OCI-LY3 (cell line): ENCODE measurements around the gene MMP2.

Source experiments
- H2AFZ ChIP-seq: fragments of 200-600, 300-600 bp; shearing (Covaris generic); 2 replicates; pipeline ENCODE4 v1.6.0; 2014; ENCODE audit warnings: antibody characterized with exemption, low read depth, low read length
- H3K27ac ChIP-seq: fragments of 200-600, 300-600 bp; sonication (generic); 2 replicates; pipeline ENCODE4 v1.5.1; 2014; ENCODE audit warnings: mild to moderate bottlenecking, low read length, moderate library complexity, mixed read lengths
- H3K27me3 ChIP-seq: fragments of 200-600, 300-600 bp; sonication (generic); 2 replicates; pipeline ENCODE4 v1.6.1; 2014; ENCODE audit warnings: low read depth, low read length, mixed read lengths
- H3K36me3 ChIP-seq: fragments of 200-600, 300-600 bp; sonication (generic); replicated peaks from 2 replicates; pipeline ENCODE3; 2014; ENCODE audit warnings: low read depth, low read length, mixed read lengths
- H3K4me1 ChIP-seq: fragments of 300-600, 200-600 bp; sonication (generic); 2 replicates; pipeline ENCODE4 v1.6.1; 2014; ENCODE audit warnings: low read length, mixed read lengths
- H3K4me2 ChIP-seq: fragments of 200-600, 300-600 bp; sonication (generic); 2 replicates; pipeline ENCODE4 v1.6.1; 2014; ENCODE audit warnings: low read length, mixed read lengths
- H3K4me3 ChIP-seq: fragments of 300-600, 200-600 bp; sonication (generic); 2 replicates; pipeline ENCODE4 v1.5.1; 2014; ENCODE audit warnings: antibody characterized with exemption, mild to moderate bottlenecking, low read length, moderate library complexity
- H3K79me2 ChIP-seq: fragments of 300-600, 200-600 bp; shearing (Covaris generic); 2 replicates; pipeline ENCODE4 v1.6.1; 2014; ENCODE audit warnings: mild to moderate bottlenecking, low read length, mixed read lengths
- H3K9ac ChIP-seq: fragments of 300-600, 200-600 bp; shearing (Covaris generic); 2 replicates; pipeline ENCODE4 v1.6.0; 2014; ENCODE audit warnings: mild to moderate bottlenecking, low read length, moderate library complexity
- H3K9me3 ChIP-seq: fragments of 200-600, 300-600 bp; shearing (Covaris generic); 2 replicates; pipeline ENCODE4 v1.6.1; 2014; ENCODE audit warnings: low read length, mixed read lengths; ENCODE audit not compliant: insufficient read depth
- H4K20me1 ChIP-seq: fragments of 200-600, 300-600 bp; sonication (generic); 2 replicates; pipeline ENCODE4 v1.6.1; 2016; ENCODE audit warnings: low read length, mixed read lengths; ENCODE audit not compliant: insufficient read depth
- CTCF ChIP-seq: fragments of 200-600, 300-600 bp; sonication (generic); IDR thresholded peaks from 2 replicates; pipeline ENCODE4 v1.5.1; 2014; ENCODE audit warnings: antibody characterized with exemption, low read length, low read depth
- EZH2phosphoT487 ChIP-seq: fragments of 200-600 bp; shearing (Covaris generic); IDR thresholded peaks from 2 replicates; pipeline ENCODE4 v1.6.1; 2018; ENCODE audit warnings: antibody characterized with exemption, mixed run types, low read depth

Gene MMP2

GRCh38 chr16:55478827-55479429, at the start of gene MMP2:
Gene MMP2 (plus strand): TSS chr16:55479198. CDS start chr16:55479480, 282 bp downstream.
- H3K27me3 ChIP-seq: no peaks in the 10 kb centered on the region
- H3K79me2 ChIP-seq: no peaks in the 10 kb centered on the region
- no peak within 1 kb of the TSS for H3K4me3 ChIP-seq
- no peak within 1 kb of the TSS for H3K4me2 ChIP-seq
- no peaks in the 10 kb centered on the region for H3K36me3 ChIP-seq
- TF ChIP-seq EZH2phosphoT487 (no peak), CTCF (no peak)
- no peak within 1 kb of the TSS for H3K27ac ChIP-seq
- H4K20me1 ChIP-seq: no peaks in the 10 kb centered on the region
- no peak within 1 kb of the TSS for H3K9ac ChIP-seq
- no peak within 1 kb of the TSS for H2AFZ ChIP-seq
- no peaks in the 10 kb centered on the region for H3K4me1 ChIP-seq
- H3K9me3 ChIP-seq: no peaks in the 10 kb centered on the region

GRCh38 chr16:55433030-55433429, 46.0 kb upstream of the MMP2 start:
- no peaks in the 10 kb centered on the region for H3K27me3 ChIP-seq
- H4K20me1 ChIP-seq: no peaks in the 10 kb centered on the region
- no peaks in the 10 kb centered on the region for H3K36me3 ChIP-seq
- H3K9me3 ChIP-seq: no peaks in the 10 kb centered on the region
- H3K4me2 ChIP-seq: no peak overlapping the region
- no peak overlapping the region for H3K9ac ChIP-seq
- no peak overlapping the region for H3K27ac ChIP-seq
- TF ChIP-seq CTCF (no peak), EZH2phosphoT487 (no peak)
- H3K4me3 ChIP-seq: no peak overlapping the region
- H3K4me1 ChIP-seq: no peaks in the 10 kb centered on the region
- H2AFZ ChIP-seq: no peak overlapping the region
- no peaks in the 10 kb centered on the region for H3K79me2 ChIP-seq

- no peaks in the 10 kb centered on the region for H3K27me3 ChIP-seq
- H3K36me3 ChIP-seq: no peaks in the 10 kb centered on the region
- H3K4me3 ChIP-seq: no peak overlapping the region
- H3K9me3 ChIP-seq: no peaks in the 10 kb centered on the region
- no peaks in the 10 kb centered on the region for H4K20me1 ChIP-seq
- TF ChIP-seq CTCF: no peak
- TF ChIP-seq EZH2phosphoT487: no peak
- no peak overlapping the region for H3K9ac ChIP-seq
- no peak overlapping the region for H2AFZ ChIP-seq
- no peaks in the 10 kb centered on the region for H3K4me1 ChIP-seq
- no peak overlapping the region for H3K4me2 ChIP-seq
- no peaks in the 10 kb centered on the region for H3K79me2 ChIP-seq
- H3K27ac ChIP-seq: no peak overlapping the region
These were observed 45.5 kb upstream of the MMP2 start for GRCh38 chr16:55433535-55433934.

GRCh38 chr16:55434000-55434399, 45.0 kb upstream of the MMP2 start:
- no peaks in the 10 kb centered on the region for H3K9me3 ChIP-seq
- TF ChIP-seq CTCF (no peak), EZH2phosphoT487 (no peak)
- H3K79me2 ChIP-seq: no peaks in the 10 kb centered on the region
- H3K4me2 ChIP-seq: no peak overlapping the region
- H3K9ac ChIP-seq: no peak overlapping the region
- H4K20me1 ChIP-seq: no peaks in the 10 kb centered on the region
- no peak overlapping the region for H3K4me3 ChIP-seq
- H3K27me3 ChIP-seq: no peaks in the 10 kb centered on the region
- H3K36me3 ChIP-seq: no peaks in the 10 kb centered on the region
- H3K27ac ChIP-seq: no peak overlapping the region
- no peak overlapping the region for H2AFZ ChIP-seq
- no peaks in the 10 kb centered on the region for H3K4me1 ChIP-seq
